H9 (cell line): Measurements from ENCODE around the gene NEGR1. TPM values are rescaled to one million over a fixed set of nuclear protein-coding genes. Genes with fewer than 3 reads are reported as not detected.

Source experiments
- DNase-seq: peaks from one replicate; pipeline ENCODE4 v3.0.0-alpha.2; 2017
- H2AFZ ChIP-seq: one replicate; pipeline ENCODE4 v1.6.1; 2013; ENCODE audit warnings: mild to moderate bottlenecking, low read length, control low read depth, moderate library complexity
- H2AK5ac ChIP-seq: 2 replicates; pipeline ENCODE4 v1.6.1; 2013; ENCODE audit warnings: low read length, control low read depth, mixed read lengths; ENCODE audit not compliant: insufficient read length
- H2BK120ac ChIP-seq: one replicate; pipeline ENCODE4 v1.6.1; 2013; ENCODE audit warnings: low read depth, mild to moderate bottlenecking, low read length, control low read depth, inconsistent platforms; ENCODE audit not compliant: poor library complexity, severe bottlenecking
- H2BK12ac ChIP-seq: 2 replicates; pipeline ENCODE4 v1.6.1; 2013; ENCODE audit warnings: low read length, control low read depth, mixed read lengths, low read depth; ENCODE audit not compliant: insufficient read length
- H2BK15ac ChIP-seq: 2 replicates; pipeline ENCODE4 v1.6.1; 2013; ENCODE audit warnings: low read depth, low read length, control low read depth
- H2BK20ac ChIP-seq: one replicate; pipeline ENCODE4 v1.6.1; 2013; ENCODE audit warnings: low read depth, mild to moderate bottlenecking, low read length, control low read depth, inconsistent platforms; ENCODE audit not compliant: poor library complexity, severe bottlenecking
- H2BK5ac ChIP-seq: 2 replicates; pipeline ENCODE4 v1.6.1; 2013; ENCODE audit warnings: low read length, control low read depth, mixed read lengths; ENCODE audit not compliant: insufficient read length
- H3K14ac ChIP-seq: 2 replicates; pipeline ENCODE4 v1.6.1; 2013; ENCODE audit warnings: low read length, control low read depth; ENCODE audit not compliant: insufficient read depth
- H3K18ac ChIP-seq: 2 replicates; pipeline ENCODE4 v1.6.1; 2013; ENCODE audit warnings: low read depth, mild to moderate bottlenecking, mixed read lengths, low read length, control low read depth; ENCODE audit not compliant: insufficient read length
- H3K23ac ChIP-seq: 2 replicates; pipeline ENCODE4 v1.6.1; 2013; ENCODE audit warnings: low read length, control low read depth, mixed read lengths, low read depth; ENCODE audit not compliant: insufficient read length
- H3K23me2 ChIP-seq: 2 replicates; pipeline ENCODE4 v1.6.1; 2013; ENCODE audit warnings: low read depth, mild to moderate bottlenecking, mixed read lengths, low read length, control low read depth; ENCODE audit not compliant: insufficient read length, poor library complexity, severe bottlenecking
- H3K27ac ChIP-seq: 2 replicates; pipeline ENCODE4 v1.5.1; 2013; ENCODE audit warnings: low read length, control low read depth, mixed read lengths, low read depth; ENCODE audit not compliant: insufficient read length
- H3K27me3 ChIP-seq: 2 replicates; pipeline ENCODE4 v1.6.1; 2013; ENCODE audit warnings: low read length, control low read depth, inconsistent platforms; ENCODE audit not compliant: insufficient read depth
- H3K4ac ChIP-seq: 2 replicates; pipeline ENCODE4 v1.6.1; 2013; ENCODE audit warnings: low read depth, mild to moderate bottlenecking, control low read depth, inconsistent platforms, low read length, moderate library complexity
- H3K4me1 ChIP-seq: 2 replicates; pipeline ENCODE4 v1.6.1; 2013; ENCODE audit warnings: low read length, control low read depth, inconsistent platforms; ENCODE audit not compliant: insufficient read depth
- H3K4me2 ChIP-seq: 2 replicates; pipeline ENCODE4 v1.6.1; 2013; ENCODE audit warnings: low read length, control low read depth, mixed read lengths; ENCODE audit not compliant: insufficient read length, insufficient read depth
- H3K56ac ChIP-seq: 2 replicates; pipeline ENCODE4 v1.6.1; 2013; ENCODE audit warnings: low read depth, mild to moderate bottlenecking, mixed read lengths, low read length, control low read depth; ENCODE audit not compliant: insufficient read length
- H3K79me1 ChIP-seq: 2 replicates; pipeline ENCODE4 v1.6.1; 2013; ENCODE audit warnings: low read depth, mild to moderate bottlenecking, moderate library complexity, low read length, control low read depth, inconsistent platforms; ENCODE audit not compliant: insufficient read depth, poor library complexity, severe bottlenecking
- H3K79me2 ChIP-seq: 2 replicates; pipeline ENCODE4 v1.6.1; 2013; ENCODE audit warnings: low read length, control low read depth, inconsistent platforms; ENCODE audit not compliant: insufficient read depth
- H3K9ac ChIP-seq: 2 replicates; pipeline ENCODE4 v1.6.1; 2013; ENCODE audit warnings: low read length, control low read depth, mixed read lengths; ENCODE audit not compliant: insufficient read length; ENCODE audit errors: extremely low read depth
- H3K9me3 ChIP-seq: one replicate; pipeline ENCODE4 v1.6.1; 2013; ENCODE audit warnings: low read depth, low read length, inconsistent platforms; ENCODE audit not compliant: control insufficient read depth
- H3T11ph ChIP-seq: one replicate; pipeline ENCODE4 v1.6.1; 2013; ENCODE audit warnings: mild to moderate bottlenecking, low read length, control low read depth, inconsistent platforms
- H4K20me1 ChIP-seq: one replicate; pipeline ENCODE4 v1.6.1; 2013; ENCODE audit not compliant: control insufficient read depth, insufficient read length, insufficient read depth
- H4K5ac ChIP-seq: 2 replicates; pipeline ENCODE4 v1.6.1; 2013; ENCODE audit warnings: low read depth, mild to moderate bottlenecking, mixed read lengths, low read length, control low read depth; ENCODE audit not compliant: insufficient read length
- H4K8ac ChIP-seq: replicated peaks from 2 replicates; pipeline ENCODE4 v1.6.1; 2013; ENCODE audit warnings: low read length, control low read depth, mixed read lengths, low read depth; ENCODE audit not compliant: insufficient read length
- H4K91ac ChIP-seq: 2 replicates; pipeline ENCODE4 v1.6.1; 2013; ENCODE audit warnings: low read depth, mild to moderate bottlenecking, moderate library complexity, mixed read lengths, low read length, control low read depth; ENCODE audit not compliant: insufficient read length
- H3K27ac Mint-ChIP-seq, 3 experiments: 2 replicates in 2 of 3; 3 replicates in 1 of 3; pipeline ENCODE4 v1.8.0; 2020 to 2021; ENCODE audit warnings: mixed read lengths in 3 of 3, mild to moderate bottlenecking in 1 of 3, moderate library complexity in 1 of 3
- H3K27me3 Mint-ChIP-seq: 2 replicates; pipeline ENCODE4 v1.8.0; 2021; ENCODE audit warnings: low read depth, mild to moderate bottlenecking, moderate library complexity, mixed read lengths
- H3K36me3 Mint-ChIP-seq, 3 experiments: 2 replicates in 2 of 3; 3 replicates in 1 of 3; pipeline ENCODE4 v1.8.0; 2020 to 2021; ENCODE audit warnings: low read depth in 3 of 3, mixed read lengths in 3 of 3; ENCODE audit not compliant: insufficient read depth in 1 of 3
- H3K4me1 Mint-ChIP-seq, 2 experiments: 2 replicates each; pipeline ENCODE4 v1.8.0; 2020; ENCODE audit warnings: mixed read lengths in 2 of 2
- H3K4me3 Mint-ChIP-seq, 2 experiments: 2 replicates in 1 of 2; 3 replicates in 1 of 2; pipeline ENCODE4 v1.8.0; 2020 to 2021; ENCODE audit warnings: mild to moderate bottlenecking in 2 of 2, mixed read lengths in 2 of 2, moderate library complexity in 1 of 2
- H3K9me3 Mint-ChIP-seq, 2 experiments: 2 replicates in 1 of 2; 3 replicates in 1 of 2; pipeline ENCODE4 v1.8.0; 2020; ENCODE audit warnings: mild to moderate bottlenecking in 2 of 2, mixed read lengths in 2 of 2, moderate library complexity in 1 of 2
- CTCF ChIP-seq: fragments of 200-600 bp; sonication (generic); conservative IDR thresholded peaks from 3 replicates; pipeline ENCODE4 v1.8.0; 2021; ENCODE audit warnings: antibody characterized with exemption, mild to moderate bottlenecking
- total RNA-seq: library from RNA; stranded (reverse); gene quantifications from 2 replicates; pipeline ENCODE4 v1.2.1, GENCODE V29; 2021

NEGR1 gene
- total RNA-seq, 1 experiment from 2014 or later, result 0.13 TPM

GRCh38 chr1:71400050-71400449, 882.3 kb downstream of the NEGR1 start:
- DNase-seq, result no peak
- Histone ChIP-seq H2BK15ac (no peak overlapping the region), H3K4me1 (no peaks in the 10 kb centered on the region), H3K27me3 (peaks cover 1% of the 10 kb centered on the region; the same call in 1 of the 2 replicates), H4K91ac (no peak overlapping the region), H2AK5ac (no peak overlapping the region), H3K9me3 (no peaks in the 10 kb centered on the region), H3K18ac (no peak overlapping the region), H3K14ac (no peak overlapping the region), H2BK20ac (no peak overlapping the region), H2BK12ac (no peak overlapping the region), H3K79me2 (no peaks in the 10 kb centered on the region), H3K27ac (no peak overlapping the region), H3K23me2 (no peaks in the 10 kb centered on the region), H3K9ac (no peak overlapping the region), H3K56ac (no peak overlapping the region), H3K79me1 (no peaks in the 10 kb centered on the region), H3K4ac (no peak overlapping the region), H3K4me2 (no peak overlapping the region), H4K5ac (no peak overlapping the region), H3K23ac (no peak overlapping the region), H3T11ph (no peak overlapping the region), H4K8ac (no peak overlapping the region), H4K20me1 (no peaks in the 10 kb centered on the region), H2AFZ (no peak overlapping the region), H2BK5ac (no peak overlapping the region), H2BK120ac (no peak overlapping the region)
- Mint-ChIP-seq H3K4me3 (no peak overlapping the region), H3K9me3 (no peaks in the 10 kb centered on the region), H3K4me1 (0 out of 4 replicates have a peak, but pooled peaks cover 0 to 2% of the 10 kb centered on the region in 2 experiments), H3K36me3 (peaks cover 0 to 3% (median 0%) of the 10 kb centered on the region in 3 experiments; a peak in 2 of 7 replicates), H3K27me3 (peaks cover 34% of the 10 kb centered on the region), H3K27ac (no peak overlapping the region)
- TF ChIP-seq CTCF, result no peak
